Endothelial cell of umbilical vein (primary cell): ENCODE results near the gene TSPAN33. TPM values are rescaled to one million over a fixed set of nuclear protein-coding genes. Genes with fewer than 3 reads are reported as not detected.

Experiments
- BruUV-seq: library from RNA; stranded (reverse); fragments of 400-500 nt; replicated peaks from 2 replicates; lab custom pipeline; 2021; lab: Mats Ljungman, UMichigan
- CTCF ChIA-PET: fragments of 300-600, 350-600 bp; sonication (Branson Sonifier 250); formaldehyde crosslinking; loops from one replicate; lab custom pipeline; 2021; ENCODE audit warnings: antibody characterized with exemption, inconsistent platforms; lab: Charles Lee
- POLR2A ChIA-PET: fragments of 300-600, 350-600 bp; sonication (Branson Sonifier 250); formaldehyde crosslinking; loops from one replicate; lab custom pipeline; 2021; ENCODE audit warnings: antibody characterized with exemption, inconsistent platforms; lab: Charles Lee
- DNase-seq: peaks from one replicate; pipeline ENCODE4 v3.0.0-alpha.2; 2011; ENCODE audit warnings: low read depth, low spot score
- FAIRE-seq: peaks from 2 replicates; lab custom pipeline; 2011; peaks lifted over from hg19 to GRCh38; lab: Jason Lieb, UNC
- H2AFZ ChIP-seq: 2 replicates; pipeline ENCODE4 v1.6.0; 2012; ENCODE audit warnings: low read depth, low read length, control low read depth, inconsistent platforms
- H3K27ac ChIP-seq: 2 replicates; pipeline ENCODE4 v1.5.1; 2011; ENCODE audit warnings: low read depth, mild to moderate bottlenecking, control low read depth, low read length, moderate library complexity; ENCODE audit not compliant: insufficient read depth
- H3K27me3 ChIP-seq, 2 experiments: 2 replicates each; pipeline versions ENCODE4 v1.6.0 to v1.6.1; 2011; ENCODE audit warnings: low read length in 2 of 2, mixed read lengths in 1 of 2; ENCODE audit not compliant: control insufficient read depth in 2 of 2, insufficient read depth in 2 of 2
- H3K36me3 ChIP-seq, 2 experiments: 2 replicates in 1 of 2; 3 replicates in 1 of 2; pipeline ENCODE4 v1.5.1; 2011; ENCODE audit warnings: low read length in 2 of 2, mild to moderate bottlenecking in 1 of 2, moderate library complexity in 1 of 2; ENCODE audit not compliant: control insufficient read depth in 2 of 2, insufficient read depth in 2 of 2; ENCODE audit errors: extremely low read depth in 1 of 2
- H3K4me1 ChIP-seq: 3 replicates; pipeline ENCODE4 v1.5.1; 2011; ENCODE audit warnings: mild to moderate bottlenecking, low read length; ENCODE audit not compliant: control insufficient read depth, insufficient read depth; ENCODE audit errors: extremely low read depth
- H3K4me2 ChIP-seq: 2 replicates; pipeline ENCODE4 v1.6.1; 2011; ENCODE audit warnings: low read length, control low read depth, mixed read lengths; ENCODE audit not compliant: insufficient read depth
- H3K4me3 ChIP-seq, 3 experiments: fragments of 200-600 bp in 1 of 3; sonication (generic), shearing (Covaris generic) in 1 of 3; replicated peaks in 1 of 3; 2 replicates each; pipeline ENCODE4 v1.5.1; 2011 to 2016; ENCODE audit warnings: control low read depth in 3 of 3, low read length in 3 of 3, mild to moderate bottlenecking in 2 of 3, inconsistent platforms in 1 of 3, low read depth in 1 of 3, moderate library complexity in 1 of 3; ENCODE audit not compliant: insufficient read depth in 1 of 3
- H3K79me2 ChIP-seq: 2 replicates; pipeline ENCODE4 v1.6.0; 2012; ENCODE audit warnings: low read length, inconsistent platforms; ENCODE audit not compliant: control insufficient read depth, insufficient read depth
- H3K9ac ChIP-seq: replicated peaks from 2 replicates; pipeline ENCODE3; 2011; ENCODE audit warnings: low read length, control low read depth; ENCODE audit not compliant: insufficient read depth; ENCODE audit errors: extremely low read depth
- H3K9me1 ChIP-seq: replicated peaks from 3 replicates; pipeline ENCODE4 v1.6.0; 2011; ENCODE audit warnings: mild to moderate bottlenecking, low read length; ENCODE audit not compliant: control insufficient read depth, insufficient read depth; ENCODE audit errors: extremely low read depth
- H3K9me3 ChIP-seq: replicated peaks from 2 replicates; pipeline ENCODE4 v1.5.1; 2012; ENCODE audit warnings: low read length, inconsistent platforms; ENCODE audit not compliant: control insufficient read depth, insufficient read depth
- H4K20me1 ChIP-seq: replicated peaks from 2 replicates; pipeline ENCODE3; 2011; ENCODE audit warnings: mild to moderate bottlenecking, low read length; ENCODE audit not compliant: control insufficient read depth, insufficient read depth; ENCODE audit errors: extremely low read depth
- FOS ChIP-seq: IDR thresholded peaks from 2 replicates; pipeline ENCODE4 v1.6.1; 2011; ENCODE audit warnings: mild to moderate bottlenecking, low read length, moderate library complexity, borderline replicate concordance; ENCODE audit not compliant: insufficient read depth
- GATA2 ChIP-seq: IDR thresholded peaks from 2 replicates; pipeline ENCODE4 v1.7.0; 2011; ENCODE audit warnings: low read depth, mild to moderate bottlenecking, moderate library complexity, mixed read lengths, low read length; ENCODE audit not compliant: insufficient read length, insufficient read depth
- JUN ChIP-seq: IDR thresholded peaks from 2 replicates; pipeline ENCODE4 v1.6.1; 2011; ENCODE audit warnings: borderline replicate concordance, low read depth; ENCODE audit not compliant: insufficient read length, insufficient read depth
- MYC ChIP-seq: IDR thresholded peaks from one replicate; pipeline ENCODE4 v1.6.1; 2011; ENCODE audit warnings: mild to moderate bottlenecking, low read depth, low read length
- POLR2A ChIP-seq: IDR thresholded peaks from 2 replicates; pipeline ENCODE4 v1.6.1; 2012; ENCODE audit warnings: low read depth, mild to moderate bottlenecking, control low read depth, low read length
- POLR2AphosphoS5 ChIP-seq: IDR thresholded peaks from 2 replicates; pipeline ENCODE4 v1.6.1; 2012; ENCODE audit warnings: low read depth, mild to moderate bottlenecking, control low read depth, low read length, moderate library complexity; ENCODE audit not compliant: insufficient read depth
- dilution Hi-C: fragments of 300-500 bp; cut with MboI; formaldehyde crosslinking; loops from one replicate; pipeline ENCODE4 v1.15.0; 2019; ENCODE audit warnings: low sequenced_read_pairs; ENCODE audit not compliant: extremely low pct_ligation_motif_present
- intact Hi-C: fragments of 100-400 bp; cut with micrococcal nuclease; formaldehyde crosslinking; loops from one replicate; pipeline ENCODE4 v1.10.0; 2022
- polyA plus RNA-seq, 4 experiments: library from polyadenylated mRNA; depleted of rRNA in 3 of 4; stranded (reverse) in 3 of 4; unstranded in 1 of 4; fragments of >200 nt; gene quantifications; 2 replicates each; pipeline versions ENCODE4 v1.2.1 to v1.2.3, GENCODE V29; 2011 to 2012; ENCODE audit warnings: missing spikeins in 1 of 4
- total RNA-seq: library from RNA; stranded (reverse); gene quantifications from 2 replicates; pipeline ENCODE4 v1.2.3, GENCODE V29; 2021
- TF ChIP-seq, protein P1 (sequence below): IDR thresholded peaks from 2 replicates; pipeline ENCODE4 v1.6.1; 2011; ENCODE audit not compliant: insufficient read depth, insufficient read length

TSPAN33 gene
- total and polyA plus RNA-seq, 2 donors (not counting 3 experiments of a cell fraction or from before 2014, with no cell fraction given), result 0.21 TPM; not detected in 1

DNA sequence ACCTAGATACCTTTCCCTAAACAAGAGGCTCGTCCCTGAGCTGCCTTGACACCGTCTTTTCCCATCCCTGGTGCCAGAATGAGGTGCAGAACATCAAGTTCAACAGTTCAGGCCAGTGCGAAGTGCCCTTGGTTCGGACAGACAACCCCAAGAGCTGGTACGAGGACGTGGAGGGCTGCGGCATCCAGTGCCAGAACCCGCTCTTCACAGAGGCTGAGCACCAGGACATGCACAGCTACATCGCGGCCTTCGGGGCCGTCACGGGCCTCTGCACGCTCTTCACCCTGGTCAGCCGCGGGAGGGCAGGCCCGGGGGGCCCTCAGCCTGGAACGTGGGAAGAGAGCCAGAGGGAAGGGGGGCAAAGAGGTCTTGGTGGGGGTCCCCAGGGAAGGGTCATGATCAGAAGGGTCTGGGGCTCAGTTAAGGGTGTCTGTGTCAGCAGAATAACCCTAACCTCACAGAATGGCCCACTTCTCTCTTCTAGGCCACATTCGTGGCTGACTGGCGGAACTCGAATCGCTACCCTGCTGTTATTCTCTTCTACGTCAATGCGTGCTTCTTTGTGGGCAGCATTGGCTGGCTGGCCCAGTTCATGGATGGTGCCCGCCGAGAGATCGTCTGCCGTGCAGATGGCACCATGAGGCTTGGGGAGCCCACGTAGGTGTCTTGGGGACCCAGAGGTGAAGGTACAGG, 60.8 kb downstream of the TSPAN33 start:
- CTCF ChIA-PET, result interaction anchor here (3.0 kb wide), 1 partner anchor 41 kb away, joined by 18 read pairs; no protein-coding TSS in a partner anchor
- no peak overlapping the region for H2AFZ ChIP-seq
- FAIRE-seq, result no peak
- no peaks in the 10 kb centered on the region for H3K27me3 ChIP-seq
- no peak overlapping the region for H3K27ac ChIP-seq
- no peak overlapping the region for H3K4me2 ChIP-seq
- no peaks in the 10 kb centered on the region for H3K9me3 ChIP-seq
- intact Hi-C loops, result no loop called here
- H3K36me3 ChIP-seq, result peaks cover 0 to 2% of the 10 kb centered on the region in 2 experiments
- TF ChIP-seq FOS (no peak), GATA2 (no peak), JUN (no peak), POLR2A (no peak), POLR2AphosphoS5 (no peak), MYC (no peak)
- TF ChIP-seq, protein P1, sequence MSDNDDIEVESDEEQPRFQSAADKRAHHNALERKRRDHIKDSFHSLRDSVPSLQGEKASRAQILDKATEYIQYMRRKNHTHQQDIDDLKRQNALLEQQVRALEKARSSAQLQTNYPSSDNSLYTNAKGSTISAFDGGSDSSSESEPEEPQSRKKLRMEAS, result no peak
- no peaks in the 10 kb centered on the region for H3K4me1 ChIP-seq
- H3K4me3 ChIP-seq, result no peak overlapping the region
- no peak for DNase-seq
- no TSS peak for BruUV-seq
- no peak overlapping the region for H3K9ac ChIP-seq
- no peaks in the 10 kb centered on the region for H4K20me1 ChIP-seq
- POLR2A ChIA-PET, result no interaction called here
- no peaks in the 10 kb centered on the region for H3K9me1 ChIP-seq
- H3K79me2 ChIP-seq, result no peaks in the 10 kb centered on the region
- dilution Hi-C loops, result no loop called here
